Measurements from ENCODE around the gene PPM1E.
"Not testable (repeated sequence)": the region's sequence is repeated elsewhere in the genome, so short reads cannot be mapped to it uniquely, and the experiment has no call there.

PPM1E gene

GRCh38 chr17:58850106-58850505 is 94.5 kb downstream of the PPM1E start:
- not testable (repeated sequence) for DNase-seq

- no peak for DNase-seq
Observed at GRCh38 chr17:58865301-58865700, 109.6 kb downstream of the PPM1E start.

DNA sequence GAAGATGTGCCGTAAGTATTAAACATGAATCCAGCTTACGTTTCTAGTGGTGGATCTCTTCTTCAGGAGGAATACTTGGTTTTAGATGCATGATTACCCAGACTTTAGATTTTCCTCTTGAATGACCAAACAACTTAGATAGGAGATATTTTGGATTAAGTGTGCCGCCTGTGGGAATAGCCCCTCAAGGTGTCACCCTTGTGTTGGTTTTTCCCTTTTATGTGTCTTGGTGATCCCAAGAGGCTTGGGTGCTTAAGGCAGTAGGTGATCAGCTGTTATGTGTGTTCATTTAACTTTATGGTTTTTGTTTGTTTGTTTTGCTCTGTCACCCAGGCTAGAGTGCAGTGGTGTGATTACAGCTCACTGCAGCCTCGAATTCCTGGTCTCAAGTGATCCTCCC is 115.1 kb downstream of the PPM1E start:
- no peak for DNase-seq

DNA sequence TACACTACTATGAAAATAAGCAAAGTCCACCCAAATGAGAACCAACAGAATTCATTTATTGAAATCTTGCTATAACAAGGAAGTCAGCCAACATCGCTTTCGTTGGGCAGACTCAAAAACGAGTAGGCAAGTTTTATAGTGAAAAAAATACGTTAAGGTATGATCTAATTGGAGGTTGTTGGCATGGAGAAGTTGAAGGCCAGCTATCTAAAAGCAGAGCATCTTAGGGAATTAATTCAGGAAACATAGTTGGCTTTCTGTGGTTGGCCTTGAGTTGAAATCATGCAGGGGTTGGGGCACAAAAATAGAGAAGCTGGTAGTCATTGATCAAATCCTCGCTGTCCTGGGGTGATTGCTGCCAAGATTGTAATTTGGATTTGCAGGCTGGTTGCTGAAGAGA is 118.3 kb downstream of the PPM1E start:
- DNase-seq: no peak

GRCh38 chr17:58875261-58875660 is 119.6 kb downstream of the PPM1E start:
- DNase-seq: no peak

GRCh38 chr17:58884161-58884560 is 128.5 kb downstream of the PPM1E start:
- DNase-seq: no peak

- no peak for DNase-seq
Observed at GRCh38 chr17:58886514-58886913, 130.9 kb downstream of the PPM1E start.

DNA sequence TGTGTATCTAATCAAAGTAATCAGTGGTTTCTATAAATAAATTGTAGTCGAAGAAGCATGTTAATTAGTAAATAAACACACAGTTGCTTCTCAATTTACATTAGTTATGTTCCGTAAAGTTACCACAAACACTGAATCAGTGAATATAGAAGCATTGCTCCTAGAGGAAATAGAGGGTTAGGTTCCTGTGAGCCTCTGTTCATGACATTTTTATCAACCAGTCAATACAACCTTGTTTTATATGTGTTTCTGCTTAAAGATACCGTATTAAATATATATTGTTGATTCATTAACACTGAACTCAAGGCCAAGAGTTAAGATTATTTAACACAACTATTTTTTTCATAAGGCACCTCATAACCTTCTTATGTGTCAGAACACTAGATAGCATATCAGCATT is 134.3 kb downstream of the PPM1E start:
- DNase-seq: no peak

- DNase-seq: no peak
Observed at GRCh38 chr17:58899191-58899590, 143.5 kb downstream of the PPM1E start.

DNA sequence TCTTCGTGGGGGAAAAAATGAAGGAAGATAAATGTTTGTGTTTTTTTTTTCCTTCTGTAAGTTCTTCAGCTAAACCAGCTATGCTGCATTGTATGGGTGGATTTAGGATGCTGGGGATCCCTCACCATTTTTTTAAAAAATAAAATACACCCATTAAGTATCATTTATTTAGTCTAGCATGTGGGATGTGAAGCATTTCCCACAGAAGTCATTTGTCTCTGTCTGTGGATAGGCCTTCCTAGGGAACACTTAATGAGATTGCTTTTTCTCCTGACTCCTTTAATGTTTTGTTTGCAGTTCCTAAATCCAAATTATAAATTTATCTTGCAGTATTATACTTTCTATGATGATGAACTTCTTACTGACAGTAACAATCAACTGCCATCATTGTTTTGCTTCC is 146.7 kb downstream of the PPM1E start:
- no peak for DNase-seq

DNA sequence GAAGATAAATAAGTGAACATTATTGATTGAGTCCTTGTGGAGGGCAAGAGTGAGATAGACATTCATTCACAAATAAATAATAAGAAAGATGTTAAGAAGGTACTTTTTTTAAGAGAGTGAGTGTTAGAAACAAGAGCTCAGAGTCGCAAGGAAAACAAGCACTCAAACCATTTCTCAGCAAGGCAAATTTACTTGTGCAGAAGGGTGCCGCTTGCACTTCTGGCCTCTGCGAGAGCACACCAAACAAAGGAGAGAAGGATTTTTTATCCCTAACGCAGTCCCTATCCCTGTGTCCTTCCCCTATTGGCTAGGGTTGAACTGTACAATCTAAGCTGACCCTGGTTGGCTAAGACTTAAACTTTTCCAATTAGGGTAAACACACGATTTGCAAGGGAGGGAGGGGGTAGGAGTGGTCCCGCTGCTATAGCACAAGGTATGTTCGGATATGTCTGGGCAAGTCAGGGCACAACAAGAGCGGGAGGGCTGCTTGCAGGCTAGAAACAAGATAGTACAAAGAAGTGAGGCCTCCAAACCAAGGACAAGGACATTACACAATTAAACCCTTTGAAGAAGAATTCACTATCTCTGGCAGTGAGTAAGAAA is 156.2 kb downstream of the PPM1E start:
- no peak for DNase-seq

GRCh38 chr17:58913552-58913951 is 157.9 kb downstream of the PPM1E start:
- no peak for DNase-seq

DNA sequence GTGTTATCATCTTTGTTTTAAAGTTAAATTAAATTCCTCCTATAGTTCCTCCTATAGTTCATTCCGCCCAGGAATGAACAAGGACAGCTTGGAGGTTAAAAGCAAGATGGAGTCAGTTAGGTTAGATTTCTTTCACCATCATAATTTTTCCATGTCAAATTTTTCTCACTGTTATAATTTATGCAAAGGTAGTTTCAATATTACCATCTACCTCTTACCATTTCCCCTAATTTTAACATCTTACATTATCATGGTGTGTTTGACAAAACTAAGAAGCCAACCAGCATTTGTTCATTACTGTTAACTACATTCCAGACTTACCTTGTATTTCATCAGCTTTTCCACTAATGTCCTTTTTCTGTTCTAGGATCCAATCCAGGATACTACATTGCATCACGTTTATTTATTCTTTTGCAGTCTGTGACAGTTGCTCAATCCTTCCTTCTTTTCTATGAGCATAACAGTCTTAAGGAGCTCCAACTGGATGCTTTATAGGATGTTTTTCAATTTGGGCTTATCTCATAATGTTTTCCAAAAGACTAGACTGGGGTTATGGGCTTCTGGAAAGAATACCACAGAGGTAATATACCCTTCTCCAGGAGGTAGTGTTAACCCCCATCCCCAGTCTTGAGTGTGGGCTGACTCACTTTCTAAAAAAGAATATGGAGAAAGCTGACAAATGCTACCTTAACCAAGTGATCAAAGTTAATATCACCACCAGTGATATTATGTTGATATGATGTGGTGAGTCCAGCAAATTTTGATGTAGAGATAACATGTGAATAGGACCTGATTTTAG is 158.5 kb downstream of the PPM1E start:
- DNase-seq: no peak

GRCh38 chr17:58917228-58917627 is 161.6 kb downstream of the PPM1E start:
- no peak for DNase-seq

- DNase-seq: no peak
Observed at GRCh38 chr17:58918072-58918471, 162.4 kb downstream of the PPM1E start.

DNA sequence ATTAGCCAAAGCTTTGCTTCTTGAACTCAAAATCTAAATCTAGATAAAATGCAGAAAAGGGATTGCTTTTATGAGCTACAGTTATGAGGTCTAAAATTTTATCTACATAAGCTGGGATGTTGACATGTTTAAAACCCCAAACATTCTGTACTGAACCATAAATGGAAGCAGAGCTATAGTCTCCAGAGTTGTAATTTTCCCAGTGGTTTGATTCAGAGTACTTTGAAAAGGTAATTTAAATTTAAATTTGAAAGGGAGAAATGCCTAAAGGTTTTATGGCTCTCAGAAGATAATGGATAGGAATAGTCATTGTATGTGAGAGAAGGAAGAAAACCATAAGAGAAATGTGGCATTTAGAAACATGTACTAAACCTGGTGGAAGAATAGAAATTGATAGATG is 163.2 kb downstream of the PPM1E start:
- no peak for DNase-seq

- DNase-seq: no peak
Observed at GRCh38 chr17:58920773-58921172, 165.1 kb downstream of the PPM1E start.

GRCh38 chr17:58932956-58933355 is 177.3 kb downstream of the PPM1E start:
- no peak for DNase-seq

GRCh38 chr17:58936295-58936694 is 180.6 kb downstream of the PPM1E start:
- DNase-seq: no peak

DNA sequence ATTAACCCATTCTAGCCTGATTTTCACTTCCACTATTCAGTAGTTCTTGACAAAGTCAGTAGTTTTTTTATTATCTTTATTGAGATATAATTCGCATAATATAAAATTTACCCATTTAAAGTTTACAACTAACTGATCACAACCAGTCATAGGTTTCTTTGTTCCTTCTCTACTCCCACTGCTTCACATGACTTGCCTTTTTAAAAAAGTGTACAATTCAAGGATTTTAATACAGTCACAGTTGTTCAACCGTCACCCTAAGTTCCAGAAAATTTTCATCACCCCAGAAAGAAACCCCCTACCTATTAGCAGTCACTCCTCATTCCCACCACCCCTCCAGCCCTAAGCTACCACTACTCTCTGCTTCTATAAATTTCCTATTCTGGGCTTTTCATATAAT is 188.5 kb downstream of the PPM1E start:
- peak; percentile 19 to 53 for DNase-seq

- no peak for DNase-seq
Observed at GRCh38 chr17:58947411-58947810, 191.8 kb downstream of the PPM1E start.

- DNase-seq: peak; percentile 47 to 65
Observed at GRCh38 chr17:58947824-58948223, 192.2 kb downstream of the PPM1E start.

- DNase-seq: not testable (repeated sequence)
Observed at GRCh38 chr17:58954358-58954757, 198.7 kb downstream of the PPM1E start.

GRCh38 chr17:58956997-58957724 is 201.5 kb downstream of the PPM1E start:
- no peak for DNase-seq
